ENCODE results near the gene ILF3.

Gene ILF3

DNA sequence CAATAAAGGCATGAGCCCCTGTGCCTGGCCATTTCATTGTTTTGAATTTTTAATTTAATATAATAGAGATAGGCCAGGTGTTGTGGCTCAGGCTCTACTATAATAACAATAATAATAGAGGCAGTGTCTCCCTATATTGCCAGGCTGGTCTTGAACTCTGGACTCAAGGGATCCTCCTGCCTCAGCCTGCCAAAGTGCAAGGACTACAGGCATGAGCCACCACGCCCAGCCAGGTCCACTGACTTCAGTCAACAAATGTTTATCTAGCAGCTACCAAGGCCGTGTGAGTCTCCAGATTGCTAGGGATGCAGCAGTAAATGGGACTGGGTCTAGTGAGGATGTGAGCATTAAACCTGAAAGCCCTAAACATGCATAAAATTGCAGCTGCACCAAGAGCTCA lies 13.8 kb upstream of the ILF3 start:
- Histone ChIP-seq H3K4me2 (ENCODE audit: low read depth, low read length, poor library complexity, severe bottlenecking) (no peak overlapping the region), H2AFZ (ENCODE audit: low read depth, low read length, severe bottlenecking) (no peak overlapping the region), H3K9me3 (ENCODE audit: insufficient read depth, low read length) (no peaks in the 10 kb centered on the region), H3K4me3 (ENCODE audit: insufficient read depth, low read length, poor library complexity, severe bottlenecking) (no peak overlapping the region), H3K27me3 (ENCODE audit: low read length) (no peaks in the 10 kb centered on the region), H3F3A (ENCODE audit: insufficient read depth) (no peaks in the 10 kb centered on the region), H3K79me2 (ENCODE audit: insufficient read depth, low read length) (no peaks in the 10 kb centered on the region), H3K9me2 (replicated peaks; ENCODE audit: insufficient read depth, low read length) (no peaks in the 10 kb centered on the region), H3K27ac (ENCODE audit: low read depth, low read length) (no peak overlapping the region), H4K20me1 (ENCODE audit: low read depth, low read length) (no peaks in the 10 kb centered on the region), H3K36me3 (ENCODE audit: low read length) (no peaks in the 10 kb centered on the region), H3K9ac (ENCODE audit: low read length) (no peak overlapping the region)
- TF ChIP-seq EZH2phosphoT487 (conservative IDR thresholded peaks at IDR 0.05; ENCODE audit: low read length): no peak
- TF ChIP-seq, protein P1, sequence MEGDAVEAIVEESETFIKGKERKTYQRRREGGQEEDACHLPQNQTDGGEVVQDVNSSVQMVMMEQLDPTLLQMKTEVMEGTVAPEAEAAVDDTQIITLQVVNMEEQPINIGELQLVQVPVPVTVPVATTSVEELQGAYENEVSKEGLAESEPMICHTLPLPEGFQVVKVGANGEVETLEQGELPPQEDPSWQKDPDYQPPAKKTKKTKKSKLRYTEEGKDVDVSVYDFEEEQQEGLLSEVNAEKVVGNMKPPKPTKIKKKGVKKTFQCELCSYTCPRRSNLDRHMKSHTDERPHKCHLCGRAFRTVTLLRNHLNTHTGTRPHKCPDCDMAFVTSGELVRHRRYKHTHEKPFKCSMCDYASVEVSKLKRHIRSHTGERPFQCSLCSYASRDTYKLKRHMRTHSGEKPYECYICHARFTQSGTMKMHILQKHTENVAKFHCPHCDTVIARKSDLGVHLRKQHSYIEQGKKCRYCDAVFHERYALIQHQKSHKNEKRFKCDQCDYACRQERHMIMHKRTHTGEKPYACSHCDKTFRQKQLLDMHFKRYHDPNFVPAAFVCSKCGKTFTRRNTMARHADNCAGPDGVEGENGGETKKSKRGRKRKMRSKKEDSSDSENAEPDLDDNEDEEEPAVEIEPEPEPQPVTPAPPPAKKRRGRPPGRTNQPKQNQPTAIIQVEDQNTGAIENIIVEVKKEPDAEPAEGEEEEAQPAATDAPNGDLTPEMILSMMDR (IDR thresholded peaks at IDR 0.05; ENCODE audit: insufficient read depth, low read length, poor library complexity, severe bottlenecking): no peak

DNA sequence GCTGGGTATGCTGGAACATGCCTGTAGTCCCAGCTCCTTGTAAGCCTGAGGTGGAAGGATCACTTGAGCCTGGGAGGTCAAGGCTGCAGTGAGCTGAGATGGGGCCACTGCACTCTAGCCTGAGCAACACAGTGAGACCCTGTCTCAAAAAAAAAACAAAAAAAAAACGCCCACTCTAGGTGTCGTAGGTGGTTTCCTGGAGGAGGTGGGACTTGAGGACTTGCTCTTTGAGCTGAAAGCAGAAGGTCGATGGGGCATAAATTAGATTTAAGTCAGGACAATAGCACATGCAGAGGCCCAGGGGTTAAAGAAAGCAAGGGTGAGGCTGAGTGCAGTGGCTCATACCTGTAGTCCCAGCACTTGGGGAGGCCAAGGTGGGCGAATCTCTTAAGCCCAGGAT lies 12.9 kb upstream of the ILF3 start:
- H3K27ac ChIP-seq (ENCODE audit: low read depth, low read length): no peak overlapping the region
- TF ChIP-seq EZH2phosphoT487 (conservative IDR thresholded peaks at IDR 0.05; ENCODE audit: low read length): no peak
- TF ChIP-seq, protein P1 (IDR thresholded peaks at IDR 0.05; ENCODE audit: insufficient read depth, low read length, poor library complexity, severe bottlenecking): no peak
- H4K20me1 ChIP-seq (ENCODE audit: low read depth, low read length): no peaks in the 10 kb centered on the region
- no peaks in the 10 kb centered on the region for H3K27me3 ChIP-seq (ENCODE audit: low read length)
- H3K9me3 ChIP-seq (ENCODE audit: insufficient read depth, low read length): no peaks in the 10 kb centered on the region
- no peaks in the 10 kb centered on the region for H3K9me2 ChIP-seq (replicated peaks; ENCODE audit: insufficient read depth, low read length)
- no peaks in the 10 kb centered on the region for H3K79me2 ChIP-seq (ENCODE audit: insufficient read depth, low read length)
- H3K4me3 ChIP-seq (ENCODE audit: insufficient read depth, low read length, poor library complexity, severe bottlenecking): no peak overlapping the region
- no peaks in the 10 kb centered on the region for H3K36me3 ChIP-seq (ENCODE audit: low read length)
- no peaks in the 10 kb centered on the region for H3F3A ChIP-seq (ENCODE audit: insufficient read depth)
- H3K9ac ChIP-seq (ENCODE audit: low read length): no peak overlapping the region
- no peak overlapping the region for H3K4me2 ChIP-seq (ENCODE audit: low read depth, low read length, poor library complexity, severe bottlenecking)
- no peak overlapping the region for H2AFZ ChIP-seq (ENCODE audit: low read depth, low read length, severe bottlenecking)

- Histone ChIP-seq H3K9me3 (ENCODE audit: insufficient read depth, low read length) (no peaks in the 10 kb centered on the region), H3K4me3 (ENCODE audit: insufficient read depth, low read length, poor library complexity, severe bottlenecking) (no peak overlapping the region), H3K79me2 (ENCODE audit: insufficient read depth, low read length) (no peaks in the 10 kb centered on the region), H3K36me3 (ENCODE audit: low read length) (no peaks in the 10 kb centered on the region), H3K27me3 (ENCODE audit: low read length) (no peaks in the 10 kb centered on the region), H3F3A (ENCODE audit: insufficient read depth) (no peaks in the 10 kb centered on the region), H3K9ac (ENCODE audit: low read length) (no peak overlapping the region), H4K20me1 (ENCODE audit: low read depth, low read length) (no peaks in the 10 kb centered on the region), H3K4me2 (ENCODE audit: low read depth, low read length, poor library complexity, severe bottlenecking) (no peak overlapping the region), H2AFZ (ENCODE audit: low read depth, low read length, severe bottlenecking) (no peak overlapping the region), H3K9me2 (replicated peaks; ENCODE audit: insufficient read depth, low read length) (no peaks in the 10 kb centered on the region), H3K27ac (ENCODE audit: low read depth, low read length) (no peak overlapping the region)
- TF ChIP-seq EZH2phosphoT487 (conservative IDR thresholded peaks at IDR 0.05; ENCODE audit: low read length): no peak
- TF ChIP-seq, protein P1 (IDR thresholded peaks at IDR 0.05; ENCODE audit: insufficient read depth, low read length, poor library complexity, severe bottlenecking): no peak
Observed at GRCh38 chr19:10642473-10643171, 11.5 kb upstream of the ILF3 start.
